ENCODE results near the gene ARHGAP6. TPM values are rescaled to one million over a fixed set of nuclear protein-coding genes. Genes with fewer than 3 reads are reported as not detected.

The ARHGAP6 gene
- total and polyA plus RNA-seq, 2 experiments from 2014 or later: 0.26 to 0.59 TPM

DNA sequence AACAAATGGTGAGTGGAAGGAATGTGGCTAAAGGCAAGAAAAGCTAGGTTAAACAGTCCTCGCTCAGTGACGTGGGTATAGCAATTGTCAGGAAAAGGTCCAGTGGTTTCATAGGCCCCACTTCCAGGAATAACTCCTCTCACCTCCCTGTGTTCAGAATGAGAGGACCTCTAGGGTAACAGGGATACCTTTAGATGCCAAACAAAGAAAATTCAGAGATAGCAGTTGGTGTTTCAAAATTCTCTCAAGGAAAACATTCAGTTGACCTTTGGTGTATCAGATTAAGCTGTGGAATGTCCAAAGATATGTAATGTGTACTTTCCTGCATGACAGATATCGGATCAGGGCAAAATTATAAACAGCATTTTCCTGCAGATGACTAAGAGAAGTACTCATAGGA is 155.9 kb downstream of the ARHGAP6 start (continued):
- TF ChIP-seq, protein P1, sequence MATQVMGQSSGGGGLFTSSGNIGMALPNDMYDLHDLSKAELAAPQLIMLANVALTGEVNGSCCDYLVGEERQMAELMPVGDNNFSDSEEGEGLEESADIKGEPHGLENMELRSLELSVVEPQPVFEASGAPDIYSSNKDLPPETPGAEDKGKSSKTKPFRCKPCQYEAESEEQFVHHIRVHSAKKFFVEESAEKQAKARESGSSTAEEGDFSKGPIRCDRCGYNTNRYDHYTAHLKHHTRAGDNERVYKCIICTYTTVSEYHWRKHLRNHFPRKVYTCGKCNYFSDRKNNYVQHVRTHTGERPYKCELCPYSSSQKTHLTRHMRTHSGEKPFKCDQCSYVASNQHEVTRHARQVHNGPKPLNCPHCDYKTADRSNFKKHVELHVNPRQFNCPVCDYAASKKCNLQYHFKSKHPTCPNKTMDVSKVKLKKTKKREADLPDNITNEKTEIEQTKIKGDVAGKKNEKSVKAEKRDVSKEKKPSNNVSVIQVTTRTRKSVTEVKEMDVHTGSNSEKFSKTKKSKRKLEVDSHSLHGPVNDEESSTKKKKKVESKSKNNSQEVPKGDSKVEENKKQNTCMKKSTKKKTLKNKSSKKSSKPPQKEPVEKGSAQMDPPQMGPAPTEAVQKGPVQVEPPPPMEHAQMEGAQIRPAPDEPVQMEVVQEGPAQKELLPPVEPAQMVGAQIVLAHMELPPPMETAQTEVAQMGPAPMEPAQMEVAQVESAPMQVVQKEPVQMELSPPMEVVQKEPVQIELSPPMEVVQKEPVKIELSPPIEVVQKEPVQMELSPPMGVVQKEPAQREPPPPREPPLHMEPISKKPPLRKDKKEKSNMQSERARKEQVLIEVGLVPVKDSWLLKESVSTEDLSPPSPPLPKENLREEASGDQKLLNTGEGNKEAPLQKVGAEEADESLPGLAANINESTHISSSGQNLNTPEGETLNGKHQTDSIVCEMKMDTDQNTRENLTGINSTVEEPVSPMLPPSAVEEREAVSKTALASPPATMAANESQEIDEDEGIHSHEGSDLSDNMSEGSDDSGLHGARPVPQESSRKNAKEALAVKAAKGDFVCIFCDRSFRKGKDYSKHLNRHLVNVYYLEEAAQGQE (IDR thresholded peaks at IDR 0.05; ENCODE audit: unreplicated experiment): no peak

DNA sequence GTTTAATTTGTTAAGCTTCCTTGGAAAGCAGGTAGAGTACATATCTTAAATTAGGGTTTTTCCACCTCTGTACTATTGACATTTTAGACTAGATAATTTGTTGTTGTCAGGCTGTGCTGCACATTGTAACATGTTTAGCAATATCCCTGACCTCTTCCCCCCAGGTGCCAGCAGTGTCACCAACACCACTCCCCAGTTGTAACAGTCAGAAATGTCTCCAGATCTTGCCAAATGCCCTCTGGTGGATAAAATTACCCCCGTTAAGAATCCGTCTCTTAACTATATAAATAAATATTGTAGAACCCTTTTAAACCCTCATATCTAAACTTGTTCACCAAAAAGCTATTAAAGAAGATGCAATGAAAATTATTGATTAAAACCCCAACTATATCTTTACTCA is 161.5 kb downstream of the ARHGAP6 start:
- H2AFZ ChIP-seq: no peak overlapping the region
- H3K36me3 ChIP-seq (ENCODE audit: insufficient read depth): no peaks in the 10 kb centered on the region
- no peaks in the 10 kb centered on the region for H3K79me2 ChIP-seq (replicated peaks; ENCODE audit: insufficient read depth)
- Mint-ChIP-seq H3K4me3 (no peak overlapping the region), H3K36me3 (ENCODE audit: low read depth) (no peaks in the 10 kb centered on the region), H3K9me3 (no peaks in the 10 kb centered on the region), H3K27me3 (ENCODE audit: insufficient read depth, low read depth, poor library complexity) (no peaks in the 10 kb centered on the region), H3K4me1 (no peaks in the 10 kb centered on the region), H3K27ac (no peak overlapping the region)
- ATAC-seq (no peak), DNase-seq (ENCODE audit: low spot score) (peak; percentile 8)
- TF ChIP-seq, protein P2, sequence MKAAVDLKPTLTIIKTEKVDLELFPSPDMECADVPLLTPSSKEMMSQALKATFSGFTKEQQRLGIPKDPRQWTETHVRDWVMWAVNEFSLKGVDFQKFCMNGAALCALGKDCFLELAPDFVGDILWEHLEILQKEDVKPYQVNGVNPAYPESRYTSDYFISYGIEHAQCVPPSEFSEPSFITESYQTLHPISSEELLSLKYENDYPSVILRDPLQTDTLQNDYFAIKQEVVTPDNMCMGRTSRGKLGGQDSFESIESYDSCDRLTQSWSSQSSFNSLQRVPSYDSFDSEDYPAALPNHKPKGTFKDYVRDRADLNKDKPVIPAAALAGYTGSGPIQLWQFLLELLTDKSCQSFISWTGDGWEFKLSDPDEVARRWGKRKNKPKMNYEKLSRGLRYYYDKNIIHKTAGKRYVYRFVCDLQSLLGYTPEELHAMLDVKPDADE (IDR thresholded peaks at IDR 0.05): no peak
- TF ChIP-seq, protein P3, sequence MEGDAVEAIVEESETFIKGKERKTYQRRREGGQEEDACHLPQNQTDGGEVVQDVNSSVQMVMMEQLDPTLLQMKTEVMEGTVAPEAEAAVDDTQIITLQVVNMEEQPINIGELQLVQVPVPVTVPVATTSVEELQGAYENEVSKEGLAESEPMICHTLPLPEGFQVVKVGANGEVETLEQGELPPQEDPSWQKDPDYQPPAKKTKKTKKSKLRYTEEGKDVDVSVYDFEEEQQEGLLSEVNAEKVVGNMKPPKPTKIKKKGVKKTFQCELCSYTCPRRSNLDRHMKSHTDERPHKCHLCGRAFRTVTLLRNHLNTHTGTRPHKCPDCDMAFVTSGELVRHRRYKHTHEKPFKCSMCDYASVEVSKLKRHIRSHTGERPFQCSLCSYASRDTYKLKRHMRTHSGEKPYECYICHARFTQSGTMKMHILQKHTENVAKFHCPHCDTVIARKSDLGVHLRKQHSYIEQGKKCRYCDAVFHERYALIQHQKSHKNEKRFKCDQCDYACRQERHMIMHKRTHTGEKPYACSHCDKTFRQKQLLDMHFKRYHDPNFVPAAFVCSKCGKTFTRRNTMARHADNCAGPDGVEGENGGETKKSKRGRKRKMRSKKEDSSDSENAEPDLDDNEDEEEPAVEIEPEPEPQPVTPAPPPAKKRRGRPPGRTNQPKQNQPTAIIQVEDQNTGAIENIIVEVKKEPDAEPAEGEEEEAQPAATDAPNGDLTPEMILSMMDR (conservative IDR thresholded peaks at IDR 0.05; ENCODE audit: low read depth in 2 of 2): peak; percentile 20 to 25; a peak in 3 of 4 replicates
- H3K27ac ChIP-seq (ENCODE audit: low read depth): no peak overlapping the region
- no peak overlapping the region for H3K4me2 ChIP-seq
- no peaks in the 10 kb centered on the region for H3K9me2 ChIP-seq (ENCODE audit: insufficient read depth)
- H3K4me1 ChIP-seq (ENCODE audit: insufficient read depth): no peaks in the 10 kb centered on the region
- no peaks in the 10 kb centered on the region for H4K20me1 ChIP-seq (replicated peaks; ENCODE audit: insufficient read depth)
- no peaks in the 10 kb centered on the region for H3F3A ChIP-seq (replicated peaks; ENCODE audit: low read depth)
- no peak overlapping the region for H3K4me3 ChIP-seq
- H3K27me3 ChIP-seq (ENCODE audit: insufficient read depth): no peaks in the 10 kb centered on the region

DNA sequence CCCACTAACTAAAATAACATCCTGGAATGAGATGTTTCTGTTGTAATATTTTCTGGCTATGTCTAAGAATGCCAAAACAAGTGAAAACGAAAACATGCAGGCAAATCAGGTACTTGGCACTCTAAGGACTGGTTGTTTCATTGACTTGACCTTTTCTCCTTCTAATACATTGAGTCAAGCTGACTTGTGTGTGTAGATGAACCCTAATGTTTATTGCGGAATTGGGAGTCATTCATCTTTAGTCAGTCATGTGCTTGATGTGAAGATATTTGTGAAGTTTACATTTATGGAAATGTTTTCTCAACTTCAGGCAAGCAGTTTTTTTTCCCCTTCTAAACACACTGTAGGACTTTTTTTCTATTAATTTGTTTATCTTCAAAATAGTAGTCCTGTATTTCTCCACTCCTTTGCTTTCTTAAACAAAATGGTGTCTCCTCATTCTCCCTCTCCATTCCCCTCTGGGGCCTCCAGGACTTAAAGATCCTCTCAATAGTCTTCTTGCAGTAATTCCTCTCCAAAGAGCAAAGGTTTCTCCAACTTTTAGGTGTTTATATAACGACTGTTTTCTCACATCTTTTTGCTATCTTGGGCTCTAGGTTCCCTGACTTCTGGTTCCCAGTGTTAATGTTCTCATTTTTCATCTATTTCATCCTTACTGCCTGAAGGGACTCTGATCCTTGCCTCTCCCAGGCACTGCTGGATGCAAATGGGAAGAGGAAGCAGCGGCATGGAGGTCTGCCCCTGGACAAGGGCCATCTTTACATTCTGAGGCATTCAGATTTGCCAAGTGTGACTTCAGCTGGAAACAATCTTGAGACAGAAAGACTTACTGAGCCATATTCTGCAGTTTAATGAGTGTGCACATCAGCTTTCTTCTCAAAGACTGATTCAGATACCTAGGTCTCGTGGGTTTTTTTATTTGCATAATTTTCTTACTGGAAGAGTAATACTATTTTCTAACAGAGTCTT is 166.4 kb downstream of the ARHGAP6 start:
- H3K9me3 Mint-ChIP-seq: no peaks in the 10 kb centered on the region
- Histone ChIP-seq H3F3A (replicated peaks; ENCODE audit: low read depth) (no peaks in the 10 kb centered on the region), H3K4me3 (no peak overlapping the region), H2AFZ (no peak overlapping the region), H3K4me1 (ENCODE audit: insufficient read depth) (no peaks in the 10 kb centered on the region), H3K4me2 (no peak overlapping the region), H3K27ac (ENCODE audit: low read depth) (no peak overlapping the region), H3K36me3 (ENCODE audit: insufficient read depth) (no peaks in the 10 kb centered on the region), H4K20me1 (replicated peaks; ENCODE audit: insufficient read depth) (no peaks in the 10 kb centered on the region), H3K79me2 (replicated peaks; ENCODE audit: insufficient read depth) (no peaks in the 10 kb centered on the region), H3K9me2 (ENCODE audit: insufficient read depth) (no peaks in the 10 kb centered on the region), H3K27me3 (ENCODE audit: insufficient read depth) (no peaks in the 10 kb centered on the region)
- no peaks in the 10 kb centered on the region for H3K27me3 Mint-ChIP-seq (ENCODE audit: insufficient read depth, low read depth, poor library complexity)
- H3K36me3 Mint-ChIP-seq (ENCODE audit: low read depth): no peaks in the 10 kb centered on the region
- ATAC-seq (no peak), DNase-seq (ENCODE audit: low spot score) (no peak)
- no peaks in the 10 kb centered on the region for H3K4me1 Mint-ChIP-seq
- no peak overlapping the region for H3K4me3 Mint-ChIP-seq
- H3K27ac Mint-ChIP-seq: no peak overlapping the region
- no peak for TF ChIP-seq NANOG (IDR thresholded peaks at IDR 0.05; ENCODE audit: borderline replicate concordance)
- no peak for TF ChIP-seq EZH2phosphoT487 (IDR thresholded peaks at IDR 0.05; ENCODE audit: unreplicated experiment)
- TF ChIP-seq, protein P1 (IDR thresholded peaks at IDR 0.05; ENCODE audit: unreplicated experiment): no peak
- no peak for TF ChIP-seq ZNF331 (CRISPR knock-in tag; IDR thresholded peaks at IDR 0.05; ENCODE audit: low read depth)
